RCC 7860 (cell line): Measurements from ENCODE around the gene MAG.

Experiments
- DNase-seq: peaks from one replicate; pipeline ENCODE4 v3.0.0-alpha.2; 2015; ENCODE audit warnings: low spot score
- FAIRE-seq: peaks from 2 replicates; lab custom pipeline; 2012; peaks lifted over from hg19 to GRCh38; lab: Jason Lieb, UNC

The MAG gene, protein sequence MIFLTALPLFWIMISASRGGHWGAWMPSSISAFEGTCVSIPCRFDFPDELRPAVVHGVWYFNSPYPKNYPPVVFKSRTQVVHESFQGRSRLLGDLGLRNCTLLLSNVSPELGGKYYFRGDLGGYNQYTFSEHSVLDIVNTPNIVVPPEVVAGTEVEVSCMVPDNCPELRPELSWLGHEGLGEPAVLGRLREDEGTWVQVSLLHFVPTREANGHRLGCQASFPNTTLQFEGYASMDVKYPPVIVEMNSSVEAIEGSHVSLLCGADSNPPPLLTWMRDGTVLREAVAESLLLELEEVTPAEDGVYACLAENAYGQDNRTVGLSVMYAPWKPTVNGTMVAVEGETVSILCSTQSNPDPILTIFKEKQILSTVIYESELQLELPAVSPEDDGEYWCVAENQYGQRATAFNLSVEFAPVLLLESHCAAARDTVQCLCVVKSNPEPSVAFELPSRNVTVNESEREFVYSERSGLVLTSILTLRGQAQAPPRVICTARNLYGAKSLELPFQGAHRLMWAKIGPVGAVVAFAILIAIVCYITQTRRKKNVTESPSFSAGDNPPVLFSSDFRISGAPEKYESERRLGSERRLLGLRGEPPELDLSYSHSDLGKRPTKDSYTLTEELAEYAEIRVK

DNA sequence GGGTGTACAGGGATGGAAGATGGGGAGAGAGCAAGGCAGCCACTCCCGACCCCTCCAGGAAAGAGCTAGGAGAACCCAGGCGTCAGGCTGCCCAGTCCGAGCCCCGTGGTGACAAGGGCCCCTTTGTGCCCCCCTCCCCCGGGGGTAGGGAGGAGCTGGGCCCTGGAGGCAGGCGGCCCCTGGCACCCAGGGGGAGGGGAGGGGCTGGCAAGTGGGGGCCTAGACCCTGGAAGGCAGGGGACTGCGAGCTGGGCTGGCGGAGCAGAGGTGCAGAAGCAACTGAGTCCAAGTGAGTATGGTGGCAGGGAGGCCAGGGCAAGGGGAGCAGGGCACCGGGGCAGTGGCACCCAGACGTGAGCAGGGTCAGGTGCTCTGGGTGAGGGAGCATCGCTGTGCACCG lies at the start of gene MAG:
MAG (plus strand) TSS at position 246 of the 400 bp plus-strand sequence. CDS start 3,248 bp downstream, outside the sequence.
- DNase-seq: no peak
- no peak for FAIRE-seq

DNA sequence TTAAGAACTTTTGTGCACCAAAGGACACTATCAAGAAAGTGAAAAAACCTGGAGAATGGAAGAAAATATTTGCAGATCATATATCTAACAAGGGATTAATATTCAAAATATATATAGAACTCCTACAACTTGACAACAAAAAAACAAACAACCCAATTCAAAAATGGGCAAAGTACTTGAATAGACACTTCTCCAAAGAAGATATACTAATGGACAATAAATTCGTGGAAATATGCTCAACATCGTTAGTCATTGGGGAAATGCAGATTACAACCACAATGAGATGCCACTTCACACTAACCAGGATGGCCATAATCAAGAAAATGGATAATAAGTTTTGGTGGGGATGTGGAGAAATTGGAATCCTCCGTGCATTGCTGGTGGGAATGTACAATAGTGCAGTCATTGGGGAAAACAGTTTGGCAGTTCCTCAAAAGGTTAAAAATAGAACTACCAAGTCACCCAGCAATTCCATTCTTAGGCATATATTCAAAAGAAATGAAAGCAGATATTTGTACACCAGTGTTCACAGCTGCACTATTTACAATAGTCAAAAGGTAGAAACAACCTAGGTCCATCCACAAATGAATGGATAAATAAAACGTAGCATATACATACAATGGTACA lies 45.4 kb upstream of the MAG start:
- no peak for DNase-seq

DNA sequence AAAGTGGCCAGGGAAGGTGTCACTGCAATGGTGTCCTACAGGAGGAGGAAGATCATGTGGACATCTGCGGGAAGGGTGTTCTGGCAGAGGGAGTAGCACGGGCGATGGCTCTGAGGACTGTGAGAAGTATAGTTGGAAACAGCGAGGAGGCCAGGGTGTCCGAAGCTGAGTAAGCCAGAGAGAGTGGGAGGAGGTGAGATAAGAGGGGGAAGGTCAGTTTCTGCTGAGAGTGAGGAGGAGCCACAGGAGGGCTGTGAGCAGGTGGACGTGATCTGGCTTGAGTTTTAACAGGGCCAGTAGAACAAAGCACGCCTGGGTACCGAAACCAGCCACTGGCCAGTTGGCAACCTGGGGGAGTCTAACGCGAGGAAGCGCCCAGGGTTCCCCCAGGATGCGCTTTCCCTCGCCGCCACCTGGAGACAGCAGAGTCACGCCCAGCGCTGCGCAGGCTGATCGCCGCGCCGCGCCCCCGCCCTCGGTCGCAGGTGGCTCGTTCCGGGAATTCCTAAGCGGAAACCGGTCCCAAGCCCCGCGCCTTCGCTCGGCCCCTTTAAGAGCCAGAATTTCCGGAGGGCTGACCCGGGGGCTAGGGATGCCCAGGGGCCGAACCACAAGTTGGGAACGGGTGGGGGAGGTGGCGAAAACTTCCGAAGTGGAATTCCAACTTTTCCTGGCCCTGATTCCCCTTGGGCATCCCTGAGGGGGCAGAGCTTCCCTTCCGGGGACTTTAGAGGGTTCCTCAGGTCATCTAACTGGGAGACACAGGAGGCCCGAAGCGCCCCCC lies 44.2 kb upstream of the MAG start:
- FAIRE-seq: no peak
- peak; percentile 37 for DNase-seq

More for the DNA sequence above, 45.4 kb upstream of the MAG start:
- FAIRE-seq: no peak

DNA sequence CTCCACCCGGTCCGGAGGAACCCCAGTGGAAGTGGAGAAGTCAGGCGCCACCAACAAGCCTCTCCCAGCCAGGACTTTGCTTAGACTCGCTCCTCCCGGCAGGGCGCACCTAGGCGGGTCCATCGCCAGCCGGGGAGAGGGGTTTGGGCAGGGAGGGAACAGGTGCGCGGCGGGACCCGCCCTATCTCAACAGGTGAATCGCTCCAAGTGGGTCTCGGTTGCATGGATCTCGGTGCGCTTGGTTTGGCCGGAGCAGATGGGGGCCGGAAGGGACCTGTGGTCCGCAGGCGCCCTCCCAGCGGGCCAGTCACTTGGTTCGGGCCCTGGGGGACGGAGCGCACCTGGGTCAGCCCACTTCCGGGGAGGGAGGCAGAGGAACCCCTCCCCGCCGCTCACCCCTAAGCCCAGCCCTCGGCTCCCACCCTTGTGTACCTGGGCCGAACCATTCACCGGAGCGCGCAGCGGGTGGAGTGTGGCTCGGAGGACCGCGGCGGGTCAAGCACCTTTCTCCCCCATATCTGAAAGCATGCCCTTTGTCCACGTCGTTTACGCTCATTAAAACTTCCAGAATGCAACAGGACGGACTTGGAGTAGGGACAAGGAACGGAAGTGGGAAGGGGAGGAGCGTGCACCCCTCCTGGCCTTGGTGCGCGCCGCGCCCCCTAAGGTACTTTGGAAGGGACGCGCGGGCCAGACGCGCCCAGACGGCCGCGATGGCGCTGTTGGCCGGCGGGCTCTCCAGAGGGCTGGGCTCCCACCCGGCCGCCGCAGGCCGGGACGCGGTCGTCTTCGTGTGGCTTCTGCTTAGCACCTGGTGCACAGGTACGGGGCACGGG lies 43.4 kb upstream of the MAG start, which contains the start of gene LSR:
LSR (plus strand) TSS at position 693 of the 836 bp plus-strand sequence; CDS start at position 714, 21 bp downstream.
- DNase-seq (peak; percentile 49), FAIRE-seq (no peak)

DNA sequence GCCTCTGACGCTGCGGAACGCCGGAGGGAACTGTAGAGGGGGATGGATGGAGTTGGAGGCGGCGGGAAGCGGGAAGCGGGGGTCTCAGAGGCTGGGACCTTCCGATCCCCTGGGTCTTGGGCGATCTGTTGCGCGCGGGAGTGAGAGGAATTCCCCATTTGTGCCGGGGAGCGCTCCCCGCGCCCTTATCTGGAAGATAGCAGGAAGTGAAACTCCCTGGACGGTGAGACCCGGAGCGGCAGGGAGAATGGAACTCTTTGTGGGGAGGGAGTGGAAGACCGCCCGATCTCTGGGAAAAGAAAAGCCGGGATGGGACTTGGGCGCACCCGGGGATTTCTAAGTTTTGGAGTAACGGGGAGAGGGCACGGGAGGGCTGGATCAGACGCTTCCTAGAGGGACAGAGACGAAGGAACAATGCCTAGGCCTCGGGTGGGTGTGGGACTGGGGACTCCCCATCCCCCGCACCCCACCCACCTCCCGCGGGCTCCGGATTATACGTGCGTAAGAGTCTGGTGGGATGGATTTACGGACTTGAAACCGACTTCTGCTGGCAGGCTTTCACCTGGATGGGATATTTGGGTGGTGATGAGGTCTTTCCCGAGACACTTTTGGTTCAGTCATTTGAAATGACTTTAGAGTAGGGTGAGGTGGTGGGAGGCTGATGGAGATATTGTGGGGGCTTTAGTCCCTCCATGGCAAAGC lies 42.7 kb upstream of the MAG start:
- no peak for DNase-seq
- FAIRE-seq: no peak

DNA sequence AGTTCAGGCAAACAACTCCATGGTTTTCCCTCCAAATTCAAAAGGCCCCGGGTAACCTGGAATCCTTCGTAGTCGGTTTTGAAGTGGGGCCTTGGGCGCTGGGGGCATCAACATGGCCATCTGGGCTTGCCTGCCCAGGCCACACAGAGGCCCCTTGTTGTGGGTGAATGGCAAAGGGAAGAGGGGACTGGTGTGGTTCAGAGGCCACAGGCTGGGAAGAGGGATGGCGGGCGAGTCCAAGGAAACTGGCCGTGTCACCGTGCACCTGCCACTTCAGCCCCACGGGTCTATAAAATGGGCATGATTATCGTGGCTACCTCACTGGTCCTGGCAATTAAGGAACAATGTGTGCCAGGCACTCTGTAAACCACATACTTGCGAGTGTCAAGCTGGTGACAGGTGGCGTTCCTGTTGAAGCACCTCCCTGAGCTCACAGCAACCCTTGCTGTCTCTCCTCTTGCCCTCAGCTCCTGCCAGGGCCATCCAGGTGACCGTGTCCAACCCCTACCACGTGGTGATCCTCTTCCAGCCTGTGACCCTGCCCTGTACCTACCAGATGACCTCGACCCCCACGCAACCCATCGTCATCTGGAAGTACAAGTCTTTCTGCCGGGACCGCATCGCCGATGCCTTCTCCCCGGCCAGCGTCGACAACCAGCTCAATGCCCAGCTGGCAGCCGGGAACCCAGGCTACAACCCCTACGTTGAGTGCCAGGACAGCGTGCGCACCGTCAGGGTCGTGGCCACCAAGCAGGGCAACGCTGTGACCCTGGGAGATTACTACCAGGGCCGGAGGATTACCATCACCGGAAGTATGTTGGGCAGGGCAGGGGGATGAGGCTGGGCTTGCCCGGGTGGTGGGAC lies 41.9 kb upstream of the MAG start:
- no peak for DNase-seq
- no peak for FAIRE-seq

DNA sequence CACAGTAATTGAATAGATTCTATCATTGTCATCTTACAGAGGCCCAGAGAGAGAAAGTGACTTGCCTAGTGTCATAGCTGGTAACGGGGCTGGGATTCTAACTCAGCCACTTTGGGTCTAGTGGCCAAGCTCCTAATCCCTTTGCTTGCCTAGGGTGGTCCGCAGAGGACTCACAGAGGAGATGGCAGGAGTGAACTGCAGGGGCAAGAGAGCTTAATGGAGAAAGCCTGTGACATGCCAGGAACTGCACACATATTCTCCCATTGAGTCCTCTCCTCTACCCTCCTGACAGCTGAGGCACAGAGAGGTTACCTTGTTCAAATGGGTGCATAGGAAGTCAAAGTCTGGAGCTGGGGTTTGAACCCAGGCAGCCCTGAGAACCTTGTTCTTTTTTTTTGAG lies 40.5 kb upstream of the MAG start:
- DNase-seq: no peak
- no peak for FAIRE-seq

DNA sequence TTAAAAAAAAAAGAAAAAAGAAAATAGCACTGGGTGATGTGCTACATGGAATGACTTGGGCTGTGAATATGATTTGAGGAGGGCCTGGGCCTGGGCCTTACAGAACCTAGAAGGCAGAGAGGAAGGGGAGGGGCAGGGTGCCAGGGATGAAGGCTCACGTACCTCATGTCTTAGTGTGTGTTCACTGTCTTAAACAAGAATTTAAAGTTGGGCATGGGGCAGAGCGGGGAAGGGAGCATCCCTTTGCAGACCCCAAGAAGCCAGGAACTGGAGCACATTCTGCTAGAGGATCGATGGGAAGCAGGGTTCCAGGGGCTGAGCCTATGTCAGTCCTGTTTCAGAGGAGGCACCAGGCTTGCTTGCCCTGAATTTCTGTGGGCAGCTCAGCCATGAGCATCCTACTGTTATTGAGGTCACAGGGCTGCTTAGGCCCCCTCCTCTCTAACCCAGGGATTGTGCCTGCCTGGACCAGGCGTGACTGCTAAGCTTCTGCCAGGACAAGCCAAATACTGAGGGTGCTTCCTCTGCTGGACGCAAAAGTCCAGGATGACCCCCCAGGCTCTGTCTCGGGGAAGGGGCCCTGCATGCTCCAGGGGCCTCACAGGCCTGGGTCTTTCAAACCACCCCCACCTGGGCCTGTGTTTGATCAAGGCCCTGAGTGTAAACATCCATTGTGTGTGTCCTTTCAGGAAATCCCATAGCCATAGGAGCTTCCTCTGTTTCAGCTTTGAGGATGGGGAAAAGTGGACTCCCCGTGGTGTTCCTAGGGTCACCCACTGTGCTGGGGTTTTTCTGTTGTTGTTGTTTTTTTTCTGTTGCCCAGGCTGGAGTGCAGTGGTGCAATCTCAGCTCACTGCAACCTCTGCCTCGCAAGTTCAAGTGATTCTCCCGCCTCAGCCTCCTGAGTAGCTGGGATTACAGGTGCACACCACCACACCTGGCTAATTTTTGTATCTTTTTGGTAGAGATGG lies 38.4 kb upstream of the MAG start:
- FAIRE-seq (no peak), DNase-seq (no peak)

DNA sequence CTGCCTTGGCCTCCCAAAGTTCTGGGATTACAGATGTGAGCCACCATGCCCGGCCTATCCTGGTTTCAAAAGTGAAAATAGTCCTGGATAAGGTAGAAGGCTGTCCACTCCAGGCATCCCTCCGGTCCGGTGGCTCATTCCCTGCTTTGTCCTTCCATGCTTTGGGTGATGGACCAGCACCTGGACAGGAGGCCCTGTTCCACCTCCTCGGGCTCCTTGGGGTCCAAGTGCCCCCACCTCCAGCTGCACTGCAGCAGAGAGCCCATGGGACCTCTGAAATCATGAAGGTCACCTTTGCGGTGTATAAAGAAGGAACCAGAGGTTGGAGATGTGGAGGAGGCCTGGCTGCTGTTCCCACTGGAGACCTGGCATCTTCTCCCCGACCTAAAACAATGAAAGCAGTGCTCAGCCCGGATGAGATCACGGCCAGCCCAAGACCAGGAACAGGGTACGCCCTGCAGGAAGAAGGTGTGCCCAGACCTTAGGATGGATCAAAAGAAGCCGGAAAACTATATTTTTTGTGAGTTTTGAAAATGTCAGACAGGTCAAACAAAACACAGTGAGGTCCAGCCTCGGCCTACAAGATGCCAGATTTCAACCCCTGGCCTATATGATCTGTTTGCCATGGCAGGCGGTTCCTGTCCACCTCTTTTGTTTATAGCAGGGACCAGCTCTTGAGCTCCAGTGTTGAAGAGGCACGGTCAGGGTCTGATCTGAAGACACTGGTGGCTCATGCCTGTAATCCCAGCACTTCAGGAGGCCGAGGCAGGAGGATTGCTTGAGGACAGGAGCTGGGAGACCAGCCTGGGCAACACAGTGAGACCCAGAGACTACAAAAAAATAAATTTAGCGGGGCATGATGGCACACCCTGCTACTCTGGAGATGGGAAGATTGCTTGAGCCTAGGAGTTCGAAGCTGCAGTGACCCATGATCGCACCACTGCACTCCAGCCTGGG lies 37.3 kb upstream of the MAG start:
- FAIRE-seq: no peak
- no peak for DNase-seq

DNA sequence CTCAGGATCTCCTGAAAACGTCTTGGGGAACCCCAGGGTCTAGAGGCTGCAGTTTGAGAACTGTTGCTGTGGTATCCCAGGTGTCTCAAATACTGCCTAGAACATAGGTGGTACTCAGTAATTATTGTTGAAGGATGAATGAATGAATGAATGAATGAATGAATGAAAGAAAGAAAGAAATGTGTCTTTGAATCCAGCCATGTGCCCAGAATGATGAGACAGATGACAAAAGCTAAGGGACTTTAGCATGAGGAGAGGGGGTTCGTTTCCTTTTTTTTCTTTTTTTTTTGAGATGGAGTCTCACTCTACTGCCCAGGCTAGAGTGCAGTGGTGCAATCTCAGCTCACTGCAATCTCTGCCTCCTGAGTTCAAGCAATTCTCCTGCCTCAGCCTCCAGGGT lies 35.4 kb upstream of the MAG start:
- DNase-seq: no peak
- no peak for FAIRE-seq

DNA sequence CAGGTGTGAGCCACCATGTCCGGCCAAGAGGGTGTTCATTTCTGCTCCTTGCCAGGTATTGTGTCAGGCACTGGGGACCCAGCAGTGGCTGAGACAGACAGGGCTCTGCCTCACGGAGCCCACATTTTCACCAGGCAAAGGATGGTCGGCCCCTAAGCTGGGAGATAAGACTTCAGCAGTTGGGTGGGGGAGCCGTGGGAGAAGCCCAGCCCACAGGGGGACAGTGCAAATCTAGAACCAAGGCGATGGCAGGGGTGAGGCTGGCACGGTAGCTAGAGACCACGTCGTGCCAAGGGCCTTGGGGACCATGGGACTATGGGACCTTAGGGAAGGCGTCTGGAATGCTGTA lies 34.9 kb upstream of the MAG start:
- DNase-seq (no peak), FAIRE-seq (no peak)

DNA sequence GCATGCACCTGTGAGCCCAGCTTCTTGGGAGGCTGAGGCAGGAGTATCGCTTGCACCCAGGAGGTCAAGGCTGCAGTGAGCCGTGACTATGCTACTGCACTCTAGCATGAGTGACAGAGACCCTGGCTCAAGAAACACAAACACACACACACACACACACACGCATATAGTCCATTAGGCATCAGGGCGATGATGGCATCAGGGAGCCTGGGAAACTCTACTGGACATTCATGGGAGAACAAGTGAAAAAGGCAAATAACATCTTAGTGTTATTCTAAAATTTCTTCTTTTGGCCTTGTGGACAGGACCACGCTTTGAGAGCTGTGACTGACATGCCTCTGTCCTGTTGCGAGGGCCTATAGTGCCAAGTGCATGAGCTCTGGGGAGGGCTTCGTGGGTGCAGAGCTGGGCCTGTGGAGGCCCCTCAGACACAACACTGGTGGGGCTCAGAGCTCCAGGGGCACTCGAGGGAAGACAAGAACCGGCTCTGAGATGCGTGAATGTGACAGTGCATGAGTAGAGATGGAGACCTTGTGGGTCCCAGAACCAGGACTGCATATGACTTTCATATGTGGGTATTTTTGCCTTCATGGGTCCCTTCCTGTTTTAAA lies 31.2 kb upstream of the MAG start:
- no peak for FAIRE-seq

DNA sequence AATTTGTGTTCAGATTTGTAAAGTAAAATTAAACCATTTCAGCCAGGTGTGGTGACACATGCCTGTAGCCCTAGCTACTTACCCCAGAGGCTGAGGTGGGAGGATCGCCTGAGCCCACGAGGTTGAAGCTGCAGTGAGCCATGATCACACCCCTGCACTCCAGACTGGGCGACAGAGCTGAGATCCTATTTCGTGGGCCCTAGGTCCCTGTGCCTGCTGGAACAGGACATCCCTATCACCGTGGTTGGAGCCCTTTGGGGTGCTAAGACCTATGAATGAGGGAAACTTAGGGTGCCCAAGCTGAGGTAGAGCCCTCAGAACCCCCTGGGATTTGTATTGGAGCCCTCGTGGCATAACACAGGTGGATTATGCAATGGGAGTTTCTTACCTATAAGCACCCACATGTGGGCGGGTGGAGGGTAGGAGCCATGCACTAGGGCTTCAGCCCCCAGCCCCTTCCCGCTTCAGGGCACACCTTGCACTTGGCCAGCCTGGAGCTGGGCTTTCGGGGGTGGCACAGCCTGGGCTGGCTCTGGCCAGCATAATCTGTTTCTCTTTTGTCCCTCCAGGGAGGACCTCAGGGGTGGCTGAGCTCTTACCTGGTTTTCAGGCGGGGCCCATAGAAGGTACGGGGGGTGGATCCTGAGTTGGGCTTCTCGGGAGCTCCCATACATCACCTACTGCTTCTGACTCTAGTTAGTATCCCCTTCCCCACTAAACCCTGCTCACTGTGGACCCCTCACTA lies 30.4 kb upstream of the MAG start:
- no peak for DNase-seq
- no peak for FAIRE-seq

More for the DNA sequence above, 31.2 kb upstream of the MAG start:
- DNase-seq: no peak

DNA sequence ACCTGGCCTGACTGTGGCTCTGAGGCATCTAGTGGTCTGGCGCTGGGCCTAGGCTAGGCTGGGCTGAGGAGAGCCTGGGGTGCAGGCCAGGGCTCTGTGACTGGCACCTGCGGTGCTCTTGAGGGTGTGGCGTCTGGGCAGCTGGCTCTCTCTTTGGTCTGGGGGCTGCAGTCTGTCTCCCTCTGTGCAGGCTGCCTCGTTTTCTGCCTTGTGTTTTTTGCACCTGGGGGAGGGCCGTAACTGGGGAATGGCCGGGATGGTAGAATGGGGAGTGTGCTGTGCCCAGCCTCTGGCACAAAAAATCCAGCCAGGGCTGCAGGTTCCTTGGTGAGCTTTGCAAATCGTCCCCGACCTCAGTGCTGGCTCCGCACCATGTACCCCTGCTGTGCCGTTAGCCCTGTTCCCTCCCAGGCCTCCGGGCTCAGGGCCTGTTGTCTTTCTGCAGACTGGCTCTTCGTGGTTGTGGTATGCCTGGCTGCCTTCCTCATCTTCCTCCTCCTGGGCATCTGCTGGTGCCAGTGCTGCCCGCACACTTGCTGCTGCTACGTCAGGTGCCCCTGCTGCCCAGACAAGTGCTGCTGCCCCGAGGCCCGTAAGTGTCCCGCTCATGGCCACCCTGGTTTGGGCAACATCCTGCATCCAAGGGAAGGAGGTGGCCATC lies 29.7 kb upstream of the MAG start:
- DNase-seq (no peak), FAIRE-seq (no peak)
